ENCODE results near the gene TAL1. TPM values are rescaled to one million over a fixed set of nuclear protein-coding genes. Genes with fewer than 3 reads are reported as not detected.

TAL1 gene
- total and polyA plus RNA-seq, 4 experiments from 2014 or later, result not detected

GRCh38 chr1:47181955-47182675 is 49.9 kb downstream of the TAL1 start:
- Histone ChIP-seq H3K27ac (ENCODE audit: low read depth, low read length) (no peak overlapping the region), H3K4me3 (ENCODE audit: low read length in 2 of 2) (no peak overlapping the region), H3K27me3 (ENCODE audit: insufficient read depth, low read length) (peaks cover 6% of the 10 kb centered on the region), H3K4me1 (ENCODE audit: insufficient read depth, low read length) (peaks cover 7% of the 10 kb centered on the region), H3K9me3 (ENCODE audit: control insufficient read depth in 1 of 2, low read length in 2 of 2) (no peaks in the 10 kb centered on the region), H3K36me3 (ENCODE audit: insufficient read depth, low read length) (no peaks in the 10 kb centered on the region)
- H3K27me3 Mint-ChIP-seq, result peaks cover 9 to 31% of the 10 kb centered on the region in 2 donors
- intact Hi-C loops (cut with micrococcal nuclease), result no loop called here
- ChIA-PET POLR2A (ENCODE audit: partially characterized antibody) (no interaction called here), CTCF (ENCODE audit: partially characterized antibody) (interaction anchor here (1.0 to 12.3 kb wide), 2 partner anchors 9 to 81 kb away, joined by 4 to 169 read pairs; partner anchors contain the start of gene PDZK1IP1)
- H3K4me3 Mint-ChIP-seq, result no peak overlapping the region
- no peak overlapping the region for H3K27ac Mint-ChIP-seq
- H3K36me3 Mint-ChIP-seq, result no peaks in the 10 kb centered on the region
- H3K9me3 Mint-ChIP-seq, result no peaks in the 10 kb centered on the region
- H3K4me1 Mint-ChIP-seq, result peaks cover 5 to 12% (median 8%) of the 10 kb centered on the region in 4 donors
- DNase-seq, result no peak

- Histone ChIP-seq H3K4me3 (ENCODE audit: low read length in 2 of 2) (no peak overlapping the region), H3K36me3 (ENCODE audit: insufficient read depth, low read length) (no peaks in the 10 kb centered on the region), H3K27ac (ENCODE audit: low read depth, low read length) (no peak overlapping the region), H3K9me3 (ENCODE audit: control insufficient read depth in 1 of 2, low read length in 2 of 2) (no peaks in the 10 kb centered on the region), H3K27me3 (ENCODE audit: insufficient read depth, low read length) (peaks cover 6% of the 10 kb centered on the region), H3K4me1 (ENCODE audit: insufficient read depth, low read length) (peaks cover 7% of the 10 kb centered on the region)
- Mint-ChIP-seq H3K9me3 (no peaks in the 10 kb centered on the region), H3K4me1 (peaks cover 5 to 12% (median 8%) of the 10 kb centered on the region in 4 donors), H3K27ac (peak overlapping the region in 1 of 7 donors; percentile 81), H3K27me3 (peaks cover 9 to 31% of the 10 kb centered on the region in 2 donors), H3K36me3 (no peaks in the 10 kb centered on the region), H3K4me3 (no peak overlapping the region)
- ChIA-PET CTCF (ENCODE audit: partially characterized antibody) (interaction anchor here (1.0 to 12.3 kb wide), 3 partner anchors 10 to 81 kb away, joined by 3 to 169 read pairs (median 4); partner anchors contain the start of gene PDZK1IP1), POLR2A (ENCODE audit: partially characterized antibody) (no interaction called here)
- no peak for DNase-seq
- intact Hi-C loops (cut with micrococcal nuclease), result no loop called here
These were observed 50.7 kb downstream of the TAL1 start for GRCh38 chr1:47181095-47181954.

GRCh38 chr1:47180603-47181094 is 51.4 kb downstream of the TAL1 start:
- peaks cover 7% of the 10 kb centered on the region for H3K27me3 ChIP-seq (ENCODE audit: insufficient read depth, low read length)
- H3K9me3 ChIP-seq (ENCODE audit: control insufficient read depth in 1 of 2, low read length in 2 of 2), result no peaks in the 10 kb centered on the region
- H3K4me1 ChIP-seq (ENCODE audit: insufficient read depth, low read length), result peaks cover 7% of the 10 kb centered on the region
- H3K27me3 Mint-ChIP-seq, result peaks cover 10 to 37% of the 10 kb centered on the region in 2 donors
- H3K9me3 Mint-ChIP-seq, result no peaks in the 10 kb centered on the region
- peak overlapping the region in 1 of 7 donors; percentile 81 for H3K27ac Mint-ChIP-seq
- intact Hi-C loops (cut with micrococcal nuclease), result no loop called here
- H3K36me3 ChIP-seq (ENCODE audit: insufficient read depth, low read length), result no peaks in the 10 kb centered on the region
- peaks cover 5 to 14% (median 8%) of the 10 kb centered on the region in 4 donors for H3K4me1 Mint-ChIP-seq
- CTCF ChIA-PET (ENCODE audit: partially characterized antibody), result interaction anchor here (1.0 to 12.3 kb wide), 2 partner anchors 11 to 82 kb away, joined by 3 to 169 read pairs; partner anchors contain the start of gene PDZK1IP1
- no peak overlapping the region for H3K27ac ChIP-seq (ENCODE audit: low read depth, low read length)
- H3K4me3 Mint-ChIP-seq, result peak overlapping the region in 1 of 8 donors; percentile 67
- DNase-seq, result no peak
- POLR2A ChIA-PET (ENCODE audit: partially characterized antibody), result no interaction called here
- no peak overlapping the region for H3K4me3 ChIP-seq (ENCODE audit: low read length in 2 of 2)
- no peaks in the 10 kb centered on the region for H3K36me3 Mint-ChIP-seq

- H3K36me3 ChIP-seq (ENCODE audit: insufficient read depth, low read length), result no peaks in the 10 kb centered on the region
- Mint-ChIP-seq H3K4me1 (peaks cover 9 to 16% (median 13%) of the 10 kb centered on the region in 4 donors), H3K4me3 (peak overlapping the region in 2 of 8 donors; percentile 41 to 67), H3K36me3 (no peaks in the 10 kb centered on the region), H3K27me3 (peaks cover 15 to 42% of the 10 kb centered on the region in 2 donors), H3K27ac (no peak overlapping the region), H3K9me3 (no peaks in the 10 kb centered on the region)
- H3K4me1 ChIP-seq (ENCODE audit: insufficient read depth, low read length), result peaks cover 7% of the 10 kb centered on the region
- intact Hi-C loops (cut with micrococcal nuclease), result loop anchor here (5.0 kb wide), 1 partner anchor 532 kb away; no protein-coding TSS in a partner anchor
- H3K27ac ChIP-seq (ENCODE audit: low read depth, low read length), result no peak overlapping the region
- H3K4me3 ChIP-seq (ENCODE audit: low read length in 2 of 2), result no peak overlapping the region
- peaks cover 10% of the 10 kb centered on the region for H3K27me3 ChIP-seq (ENCODE audit: insufficient read depth, low read length)
- CTCF ChIA-PET (ENCODE audit: partially characterized antibody), result interaction anchor here (0.6 to 12.3 kb wide), 15 partner anchors 11 to 546 kb away, joined by 3 to 169 read pairs (median 7); partner anchors contain the start of genes FOXD2, PDZK1IP1 and STIL
- no peak for DNase-seq
- POLR2A ChIA-PET (ENCODE audit: partially characterized antibody), result no interaction called here
- no peaks in the 10 kb centered on the region for H3K9me3 ChIP-seq (ENCODE audit: control insufficient read depth in 1 of 2, low read length in 2 of 2)
These were observed 51.9 kb downstream of the TAL1 start for GRCh38 chr1:47179988-47180563.

- H3K27ac Mint-ChIP-seq, result peak overlapping the region in 3 of 7 donors; percentile 32 to 75 (median 66)
- peak overlapping the region; percentile 76 to 88 (median 86) for H3K4me3 Mint-ChIP-seq
- CTCF ChIA-PET (ENCODE audit: partially characterized antibody), result interaction anchor here (0.5 to 12.3 kb wide), 25 partner anchors 12 to 549 kb away, joined by 3 to 169 read pairs (median 5); partner anchors contain the start of genes FOXD2, PDZK1IP1 and STIL
These were observed 52.7 kb downstream of the TAL1 start for GRCh38 chr1:47179017-47179987.

GRCh38 chr1:47178654-47179016 is 53.4 kb downstream of the TAL1 start:
- intact Hi-C loops (cut with micrococcal nuclease), result loop anchor here (5.0 kb wide), 1 partner anchor 534 kb away; no protein-coding TSS in a partner anchor
- Mint-ChIP-seq H3K4me1 (peaks cover 9 to 17% (median 13%) of the 10 kb centered on the region in 4 donors), H3K9me3 (peaks cover 0 to 1% (median 0%) of the 10 kb centered on the region in 8 donors), H3K27ac (peak overlapping the region in 1 of 7 donors; percentile 66), H3K36me3 (no peaks in the 10 kb centered on the region), H3K27me3 (peaks cover 18 to 42% of the 10 kb centered on the region in 2 donors), H3K4me3 (peak overlapping the region in 4 of 8 donors; percentile 15 to 88 (median 87))
- DNase-seq, result no peak
- CTCF ChIA-PET (ENCODE audit: partially characterized antibody), result interaction anchor here (0.5 to 12.3 kb wide), 23 partner anchors 13 to 550 kb away, joined by 3 to 169 read pairs (median 6); partner anchors contain the start of genes FOXD2, PDZK1IP1 and STIL
- Histone ChIP-seq H3K4me1 (ENCODE audit: insufficient read depth, low read length) (peaks cover 7% of the 10 kb centered on the region), H3K27ac (ENCODE audit: low read depth, low read length) (no peak overlapping the region), H3K36me3 (ENCODE audit: insufficient read depth, low read length) (no peaks in the 10 kb centered on the region), H3K9me3 (ENCODE audit: control insufficient read depth in 1 of 2, low read length in 2 of 2) (no peaks in the 10 kb centered on the region), H3K4me3 (ENCODE audit: low read length in 2 of 2) (no peak overlapping the region), H3K27me3 (ENCODE audit: insufficient read depth, low read length) (peaks cover 10% of the 10 kb centered on the region)
- POLR2A ChIA-PET (ENCODE audit: partially characterized antibody), result interaction anchor here (1.2 kb wide), 1 partner anchor 14 kb away, joined by 4 read pairs; no protein-coding TSS in a partner anchor

More at GRCh38 chr1:47179017-47179987, 52.7 kb downstream of the TAL1 start:
- no peak overlapping the region for H3K27ac ChIP-seq (ENCODE audit: low read depth, low read length)
- no peaks in the 10 kb centered on the region for H3K36me3 ChIP-seq (ENCODE audit: insufficient read depth, low read length)
- Mint-ChIP-seq H3K36me3 (no peaks in the 10 kb centered on the region), H3K4me1 (peaks cover 9 to 17% (median 13%) of the 10 kb centered on the region in 4 donors), H3K9me3 (no peaks in the 10 kb centered on the region), H3K27me3 (peaks cover 15 to 40% of the 10 kb centered on the region in 2 donors)
- peak overlapping the region; percentile 34 to 53 for H3K4me3 ChIP-seq (ENCODE audit: low read length in 2 of 2)
- peak; percentile 45 to 60 (median 58) for DNase-seq
- H3K27me3 ChIP-seq (ENCODE audit: insufficient read depth, low read length), result peaks cover 10% of the 10 kb centered on the region
- H3K9me3 ChIP-seq (ENCODE audit: control insufficient read depth in 1 of 2, low read length in 2 of 2), result no peaks in the 10 kb centered on the region
- peaks cover 7% of the 10 kb centered on the region for H3K4me1 ChIP-seq (ENCODE audit: insufficient read depth, low read length)
- POLR2A ChIA-PET (ENCODE audit: partially characterized antibody), result interaction anchor here (1.2 kb wide), 1 partner anchor 13 kb away, joined by 4 read pairs; no protein-coding TSS in a partner anchor
- intact Hi-C loops (cut with micrococcal nuclease), result loop anchor here (5.0 kb wide), 1 partner anchor 533 kb away; no protein-coding TSS in a partner anchor
